ENCODE results near the gene C4BPA. TPM values are rescaled to one million over a fixed set of nuclear protein-coding genes. Genes with fewer than 3 reads are reported as not detected.

C4BPA gene
- polyA plus RNA-seq, 6 donors from 2014 or later = not detected

DNA sequence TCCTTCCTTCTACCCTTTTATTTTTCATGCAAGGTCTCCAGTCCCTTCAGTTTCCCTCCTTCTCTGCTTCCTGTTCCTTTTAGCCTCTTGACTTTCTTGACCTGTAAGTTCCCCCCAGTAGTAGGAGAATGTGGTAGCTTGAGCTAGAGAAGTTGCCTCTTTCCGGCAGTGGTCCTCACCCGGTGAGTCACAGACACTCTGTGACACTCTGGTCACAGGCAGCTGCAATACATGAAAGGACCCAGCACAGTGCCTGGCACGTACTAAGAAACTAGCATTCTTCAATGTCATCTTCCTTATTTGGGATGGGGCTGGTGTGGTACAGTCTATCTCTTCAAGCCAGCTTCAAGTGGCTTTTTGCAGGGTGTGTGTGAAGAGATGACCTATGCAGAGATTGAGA lies 35.0 kb upstream of the C4BPA start:
- Mint-ChIP-seq H3K4me1 (peaks cover 18 to 31% (median 24%) of the 10 kb centered on the region in 3 donors), H3K27ac (peak overlapping the region in 2 of 6 donors; percentile 4 to 13), H3K27me3 (no peaks in the 10 kb centered on the region), H3K4me3 (peak overlapping the region in 2 of 8 donors; percentile 20 to 51), H3K36me3 (peaks cover 13 to 15% of the 10 kb centered on the region in 2 donors), H3K9me3 (no peaks in the 10 kb centered on the region)
- DNase-seq = no peak
- ATAC-seq (ENCODE audit: low read depth in 2 of 2) = no peak

DNA sequence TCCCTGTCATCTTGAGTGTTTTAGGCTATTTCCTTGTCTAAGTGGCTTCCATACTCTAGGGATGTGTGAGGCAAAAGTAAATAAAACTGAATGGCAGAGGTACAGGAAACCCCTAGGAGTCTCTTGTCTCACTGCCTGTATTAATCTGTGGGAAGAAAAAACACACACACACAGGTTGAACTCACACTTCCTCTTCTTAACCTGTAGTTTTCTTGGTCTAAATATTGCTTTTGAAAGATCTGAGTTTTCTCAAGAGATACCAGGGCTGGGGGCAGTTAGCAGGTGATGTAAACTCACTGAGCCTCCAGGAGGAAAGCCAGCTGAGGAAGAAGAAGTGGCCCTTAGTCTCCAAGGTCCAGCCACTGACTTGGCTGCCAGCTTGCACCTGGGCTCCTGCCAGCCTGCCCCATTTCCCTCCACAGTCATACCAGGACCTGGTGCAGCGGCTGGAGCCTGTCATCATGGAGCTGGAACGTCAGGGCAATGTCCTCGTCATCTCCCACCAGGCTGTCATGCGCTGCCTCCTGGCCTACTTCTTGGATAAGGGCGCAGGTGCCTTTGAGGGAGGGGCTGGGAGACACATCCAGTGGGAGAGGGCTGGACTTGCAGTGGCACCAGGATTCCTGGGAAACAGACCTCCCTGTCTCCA lies 34.1 kb upstream of the C4BPA start:
- no peak for DNase-seq
- Mint-ChIP-seq H3K9me3 (no peaks in the 10 kb centered on the region), H3K4me3 (peak overlapping the region in 5 of 8 donors; percentile 3 to 49 (median 26)), H3K27me3 (no peaks in the 10 kb centered on the region), H3K36me3 (peaks cover 13 to 15% of the 10 kb centered on the region in 2 donors), H3K4me1 (peaks cover 18 to 31% (median 24%) of the 10 kb centered on the region in 3 donors), H3K27ac (peak overlapping the region in 5 of 6 donors; percentile 4 to 71 (median 38))
- peak; percentile 77 to 81 for ATAC-seq (ENCODE audit: low read depth in 2 of 2)

DNA sequence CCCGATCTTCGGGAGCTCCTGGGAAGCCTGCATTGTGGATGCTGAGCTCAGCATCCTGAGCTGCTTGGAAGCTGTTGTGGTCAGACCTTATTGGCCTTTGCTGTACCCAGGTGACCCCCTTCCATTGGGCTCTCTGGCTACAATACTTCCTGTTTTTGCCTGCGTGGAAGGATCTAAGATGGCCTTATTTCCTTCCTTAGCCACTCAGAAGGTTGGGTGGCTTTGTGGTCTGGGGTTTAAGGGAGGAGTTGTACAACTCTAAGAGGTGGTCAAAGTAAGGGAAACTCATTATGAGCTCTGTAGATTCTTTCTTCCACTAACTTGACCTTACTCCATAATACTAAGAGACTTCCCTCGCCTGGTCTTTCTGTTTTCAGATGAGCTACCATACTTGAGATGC lies 33.2 kb upstream of the C4BPA start:
- Mint-ChIP-seq H3K4me3 (peak overlapping the region in 3 of 8 donors; percentile 36 to 55 (median 49)), H3K4me1 (peaks cover 18 to 31% (median 24%) of the 10 kb centered on the region in 3 donors), H3K9me3 (no peaks in the 10 kb centered on the region), H3K27ac (peak overlapping the region in 4 of 6 donors; percentile 24 to 78 (median 68)), H3K27me3 (no peaks in the 10 kb centered on the region), H3K36me3 (peaks cover 13 to 15% of the 10 kb centered on the region in 2 donors)
- no peak for DNase-seq
- ATAC-seq (ENCODE audit: low read depth in 2 of 2) = peak; percentile 45 to 47

DNA sequence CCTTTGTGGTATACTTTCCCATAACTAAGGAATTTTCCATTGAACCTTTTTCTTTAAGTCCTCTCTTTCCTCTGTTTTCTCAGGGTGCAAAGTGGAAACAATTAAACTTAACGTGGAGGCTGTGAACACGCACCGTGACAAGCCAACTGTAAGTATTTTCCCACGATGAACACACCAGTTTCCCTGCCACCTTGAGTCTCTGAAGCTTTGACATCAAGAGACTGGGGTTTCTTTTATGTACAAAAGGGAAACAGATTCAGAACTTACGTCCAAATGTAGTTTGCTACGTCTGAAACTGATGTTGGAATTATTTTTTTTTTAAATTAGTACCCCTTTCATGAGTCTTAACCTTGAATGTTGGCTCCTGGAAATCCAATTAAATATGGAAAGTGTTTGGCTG lies 32.6 kb upstream of the C4BPA start:
- H3K27ac Mint-ChIP-seq = peak overlapping the region in 1 of 6 donors; percentile 45
- ATAC-seq (ENCODE audit: low read depth in 2 of 2) = no peak
- no peak for DNase-seq
- no peaks in the 10 kb centered on the region for H3K27me3 Mint-ChIP-seq
- H3K4me3 Mint-ChIP-seq = no peak overlapping the region
- no peaks in the 10 kb centered on the region for H3K9me3 Mint-ChIP-seq
- peaks cover 13 to 15% of the 10 kb centered on the region in 2 donors for H3K36me3 Mint-ChIP-seq
- H3K4me1 Mint-ChIP-seq = peaks cover 18 to 31% (median 24%) of the 10 kb centered on the region in 3 donors

DNA sequence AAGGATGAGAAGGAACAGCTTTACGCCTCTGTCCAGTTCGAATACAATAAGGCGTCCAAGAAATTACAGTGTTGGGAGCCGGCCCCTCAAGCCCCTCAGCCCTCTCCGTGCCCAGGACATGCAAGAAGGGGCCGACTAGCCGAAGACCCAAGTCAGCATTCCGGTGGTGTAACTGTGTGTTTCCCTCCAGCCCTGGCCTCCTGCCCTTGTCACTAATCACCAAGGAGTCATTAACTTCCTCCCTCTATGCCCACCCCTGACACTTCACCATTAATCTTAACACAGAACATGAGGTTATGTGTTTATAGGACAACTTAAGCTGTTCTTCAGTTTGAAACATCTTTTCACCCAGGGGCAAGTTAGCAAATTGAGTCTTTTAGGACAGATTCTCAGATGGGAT lies 31.8 kb upstream of the C4BPA start:
- Mint-ChIP-seq H3K27me3 (no peaks in the 10 kb centered on the region), H3K9me3 (no peaks in the 10 kb centered on the region), H3K36me3 (peaks cover 11 to 12% of the 10 kb centered on the region in 2 donors), H3K27ac (peak overlapping the region in 1 of 6 donors; percentile 43), H3K4me1 (peaks cover 18 to 31% (median 24%) of the 10 kb centered on the region in 3 donors), H3K4me3 (no peak overlapping the region)
- no peak for DNase-seq
- no peak for ATAC-seq (ENCODE audit: low read depth in 2 of 2)

DNA sequence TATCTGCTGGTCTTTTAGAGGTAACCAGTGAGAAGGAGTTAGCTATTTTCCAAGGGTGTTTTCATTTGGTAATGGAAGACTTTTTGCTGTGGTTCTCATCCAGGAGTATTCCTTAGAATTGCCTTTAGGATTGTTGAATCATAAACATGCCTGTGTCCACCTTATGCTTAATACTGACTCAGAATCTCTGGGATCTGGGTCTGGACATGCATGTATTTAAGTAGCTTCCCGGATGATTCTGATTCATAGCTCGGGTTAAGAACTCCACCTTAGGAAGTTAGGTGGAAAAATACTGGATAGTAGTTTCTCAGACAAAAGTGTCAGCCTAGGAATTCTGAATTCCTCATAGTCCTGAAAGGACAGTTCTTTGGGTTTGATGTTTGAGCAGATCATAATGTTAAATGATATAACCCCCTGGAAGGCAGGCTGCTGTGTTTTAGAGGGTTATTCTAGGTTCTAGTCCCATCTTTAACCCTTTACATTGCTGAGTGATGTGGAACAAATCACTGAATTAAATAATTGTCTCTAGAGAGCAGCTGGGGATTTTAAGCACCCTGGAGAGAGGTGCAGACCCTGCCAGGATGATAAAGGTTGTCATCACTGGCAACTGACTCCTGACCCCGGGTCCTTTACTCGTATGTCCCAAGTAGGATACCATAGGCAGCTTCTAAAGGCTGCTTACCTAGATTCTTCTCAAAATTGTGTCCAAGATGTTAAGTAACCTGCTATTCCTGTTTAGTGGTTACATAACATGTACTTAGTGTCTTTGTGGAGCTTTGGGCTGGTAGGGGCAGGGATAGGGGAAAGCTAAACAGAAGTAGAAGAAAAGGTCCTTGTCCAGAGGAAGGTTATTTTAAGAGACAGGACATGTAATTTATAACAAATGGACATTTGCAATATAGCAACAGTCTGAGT lies 29.9 kb upstream of the C4BPA start:
- Mint-ChIP-seq H3K36me3 (peaks cover 1 to 5% of the 10 kb centered on the region in 2 donors), H3K27me3 (no peaks in the 10 kb centered on the region)

DNA sequence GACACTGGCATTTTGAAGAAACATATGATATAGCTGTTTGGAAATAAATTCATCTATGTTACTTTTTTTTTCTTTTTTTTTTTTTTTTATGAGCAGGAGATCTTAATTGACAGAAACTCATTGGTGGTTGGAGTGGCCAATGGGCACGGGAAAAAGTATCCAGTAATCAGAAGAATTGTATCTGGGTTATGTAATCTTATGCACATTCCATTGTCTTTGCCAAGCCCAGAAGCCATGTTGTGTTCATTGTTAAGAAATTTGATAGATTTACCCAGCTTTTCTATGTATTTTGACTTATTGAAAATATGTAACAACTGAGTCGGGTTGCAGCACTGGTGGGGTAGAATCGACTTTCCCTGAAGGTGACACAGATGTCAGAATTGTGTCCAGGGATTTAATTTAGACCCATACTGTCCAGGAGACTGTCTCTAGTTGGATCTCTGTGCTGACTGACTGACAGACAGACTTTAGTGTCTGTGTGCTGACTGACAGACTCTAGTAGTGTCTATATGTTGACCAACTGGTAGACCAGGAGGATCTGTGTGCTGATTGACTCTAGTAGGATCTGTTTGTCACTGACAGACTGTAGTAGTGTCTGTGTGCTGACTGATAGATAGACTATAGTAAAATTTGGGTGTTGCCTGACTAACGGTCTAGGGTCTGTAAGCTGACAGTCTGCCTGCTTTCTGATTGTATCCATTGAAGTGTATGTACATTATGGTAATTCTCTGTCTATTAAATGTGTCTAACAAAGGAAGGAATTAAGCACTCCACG lies 27.7 kb upstream of the C4BPA start:
- Mint-ChIP-seq H3K4me1 (peaks cover 0 to 6% (median 0%) of the 10 kb centered on the region in 3 donors), H3K27ac (no peak overlapping the region), H3K27me3 (no peaks in the 10 kb centered on the region), H3K36me3 (peaks cover 0 to 2% of the 10 kb centered on the region in 2 donors), H3K4me3 (no peak overlapping the region), H3K9me3 (no peaks in the 10 kb centered on the region)
- ATAC-seq (ENCODE audit: low read depth in 2 of 2) (no peak), DNase-seq (no peak)

More for the DNA sequence above, 29.9 kb upstream of the C4BPA start:
- no peak overlapping the region for H3K4me3 Mint-ChIP-seq
- no peak for DNase-seq
- H3K9me3 Mint-ChIP-seq = no peaks in the 10 kb centered on the region
- no peak for ATAC-seq (ENCODE audit: low read depth in 2 of 2)
- H3K4me1 Mint-ChIP-seq = peaks cover 18 to 28% (median 20%) of the 10 kb centered on the region in 3 donors
- H3K27ac Mint-ChIP-seq = peak overlapping the region in 1 of 6 donors; percentile 28

DNA sequence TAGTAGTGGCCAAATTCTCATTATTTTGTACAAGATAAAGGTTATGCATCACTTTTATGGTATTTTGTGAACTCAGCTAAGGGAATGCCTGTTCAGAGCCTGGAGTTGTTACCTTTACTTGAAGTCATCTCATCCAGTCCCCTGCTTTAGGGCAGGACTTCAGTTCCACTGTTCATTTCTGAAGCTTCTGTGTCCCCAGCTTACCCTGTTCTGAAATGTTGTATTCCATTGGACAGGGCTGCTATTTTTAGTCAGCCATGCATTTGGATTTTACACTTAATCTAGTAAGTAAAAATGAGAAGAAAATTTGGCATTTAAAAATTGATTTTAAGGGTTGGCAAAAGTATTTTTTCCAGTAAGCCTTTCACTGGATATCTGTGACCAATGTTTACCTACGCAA lies 27.0 kb upstream of the C4BPA start:
- Mint-ChIP-seq H3K4me3 (no peak overlapping the region), H3K36me3 (peaks cover 0 to 4% of the 10 kb centered on the region in 2 donors), H3K27me3 (no peaks in the 10 kb centered on the region), H3K9me3 (no peaks in the 10 kb centered on the region), H3K27ac (no peak overlapping the region), H3K4me1 (peaks cover 0 to under 1% (median 0%) of the 10 kb centered on the region in 3 donors)
- DNase-seq = no peak
- ATAC-seq (ENCODE audit: low read depth in 2 of 2) = no peak

DNA sequence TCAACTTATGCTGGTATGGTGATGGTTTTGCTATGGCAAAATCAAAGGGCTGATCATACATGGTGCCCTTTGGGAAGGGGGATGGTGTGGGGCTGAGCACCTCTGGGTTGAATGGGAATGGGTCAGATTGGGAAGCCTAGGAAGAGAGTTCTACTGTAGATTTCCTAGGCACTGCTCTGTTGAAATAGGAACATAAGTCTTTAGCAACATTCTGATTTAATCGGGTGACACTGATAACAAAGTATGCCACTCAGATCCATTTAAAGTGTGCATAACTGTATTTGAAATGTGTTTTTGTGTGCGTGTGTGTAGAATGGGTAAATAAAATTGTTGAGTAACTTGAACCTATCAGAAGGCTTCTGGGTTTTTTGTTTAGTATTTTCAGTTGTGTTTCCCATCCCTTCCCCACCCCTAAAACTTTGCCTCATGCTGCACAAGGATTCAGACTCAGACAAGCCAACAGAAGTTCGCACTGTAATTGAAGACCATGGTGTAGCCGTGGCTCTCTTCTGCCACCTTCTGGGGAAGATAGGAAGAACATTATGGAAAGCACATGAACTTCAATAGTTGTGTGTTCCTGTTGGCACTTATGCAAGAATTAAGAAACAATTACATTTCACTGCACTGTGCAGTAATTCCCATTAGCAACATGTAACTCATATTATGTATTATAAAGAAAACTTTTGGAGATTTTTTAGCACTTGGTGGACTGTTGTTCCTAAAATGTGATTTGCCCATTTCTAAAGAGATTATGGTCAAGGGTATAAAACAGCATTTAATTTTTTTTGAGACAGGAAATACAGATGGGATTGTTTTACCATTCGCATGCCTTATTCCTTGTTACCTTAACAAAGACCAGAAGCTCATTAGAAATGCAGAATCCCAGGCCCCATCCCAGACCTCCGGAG lies 26.3 kb upstream of the C4BPA start:
- Mint-ChIP-seq H3K27ac (peak overlapping the region in 2 of 6 donors; percentile 26 to 33), H3K4me3 (no peak overlapping the region), H3K36me3 (peaks cover 0 to 4% of the 10 kb centered on the region in 2 donors), H3K9me3 (no peaks in the 10 kb centered on the region), H3K27me3 (no peaks in the 10 kb centered on the region), H3K4me1 (no peaks in the 10 kb centered on the region)
- DNase-seq (peak; percentile 66), ATAC-seq (ENCODE audit: low read depth in 2 of 2) (peak; percentile 76 to 92)

DNA sequence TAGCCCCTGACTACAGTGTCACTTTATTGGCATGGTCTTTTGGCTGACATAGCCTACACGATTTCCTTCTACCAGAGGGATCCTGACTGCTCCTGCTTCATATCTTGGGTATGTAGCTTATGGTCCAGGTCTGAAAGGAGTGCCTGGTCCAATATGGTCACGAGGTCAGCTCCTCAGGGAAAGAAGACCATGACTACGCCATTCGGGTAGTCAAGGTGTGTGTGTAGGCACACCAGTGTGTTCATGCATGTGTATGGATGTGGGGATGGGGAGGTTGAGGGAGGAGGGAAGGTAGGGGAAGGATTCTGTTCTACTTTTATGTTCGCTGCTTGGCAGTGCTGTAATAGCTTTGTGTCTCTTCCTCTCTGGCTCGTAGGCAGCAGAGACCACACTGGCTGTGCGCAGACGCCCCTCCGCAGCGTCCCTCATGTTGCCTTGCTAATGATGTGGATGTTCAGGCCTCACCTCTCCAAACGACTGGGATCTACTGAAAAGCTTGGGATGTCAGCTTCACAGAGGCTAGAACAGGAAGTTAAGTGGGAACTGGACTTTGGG lies 25.4 kb upstream of the C4BPA start:
- H3K4me3 Mint-ChIP-seq = no peak overlapping the region
- H3K4me1 Mint-ChIP-seq = no peaks in the 10 kb centered on the region
- H3K27me3 Mint-ChIP-seq = peaks cover 0 to 5% (median 0%) of the 10 kb centered on the region in 3 donors
- H3K27ac Mint-ChIP-seq = no peak overlapping the region
- H3K9me3 Mint-ChIP-seq = no peaks in the 10 kb centered on the region
- DNase-seq = no peak
- no peak for ATAC-seq (ENCODE audit: low read depth in 2 of 2)
- H3K36me3 Mint-ChIP-seq = peaks cover 0 to 4% of the 10 kb centered on the region in 2 donors

DNA sequence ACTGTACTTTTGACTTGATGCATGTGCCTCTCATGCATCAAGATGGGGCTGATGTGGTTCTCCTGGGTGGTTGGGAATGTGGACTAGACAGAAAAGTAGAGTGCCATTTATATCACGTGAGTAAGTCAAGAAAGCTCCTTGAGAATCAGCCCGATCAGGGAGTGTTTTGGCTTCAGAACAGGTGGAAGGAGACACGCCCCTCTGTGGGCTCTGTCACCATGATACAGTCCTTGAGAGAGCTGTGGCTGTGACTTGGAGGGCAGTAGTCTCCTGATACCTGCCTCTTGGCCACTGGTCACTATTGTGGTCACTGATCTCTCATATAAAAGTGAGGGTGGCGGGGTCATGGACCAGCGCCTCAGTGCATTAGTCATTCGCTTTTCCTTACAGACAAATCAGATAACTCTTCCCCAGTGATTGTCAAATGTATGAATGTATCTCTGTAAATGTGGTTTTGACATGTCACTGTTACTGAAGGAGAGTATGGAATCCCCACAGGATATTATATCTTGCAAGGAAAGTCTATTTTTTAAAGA lies 24.3 kb upstream of the C4BPA start:
- peaks cover 0 to 10% (median 0%) of the 10 kb centered on the region in 3 donors for H3K27me3 Mint-ChIP-seq
- ATAC-seq (ENCODE audit: low read depth in 2 of 2) (no peak), DNase-seq (no peak)
- H3K27ac Mint-ChIP-seq = no peak overlapping the region
- H3K9me3 Mint-ChIP-seq = no peaks in the 10 kb centered on the region
- H3K4me3 Mint-ChIP-seq = no peak overlapping the region
- H3K36me3 Mint-ChIP-seq = peaks cover 0 to 4% of the 10 kb centered on the region in 2 donors
- peaks cover 0 to 5% (median 5%) of the 10 kb centered on the region in 3 donors for H3K4me1 Mint-ChIP-seq

DNA sequence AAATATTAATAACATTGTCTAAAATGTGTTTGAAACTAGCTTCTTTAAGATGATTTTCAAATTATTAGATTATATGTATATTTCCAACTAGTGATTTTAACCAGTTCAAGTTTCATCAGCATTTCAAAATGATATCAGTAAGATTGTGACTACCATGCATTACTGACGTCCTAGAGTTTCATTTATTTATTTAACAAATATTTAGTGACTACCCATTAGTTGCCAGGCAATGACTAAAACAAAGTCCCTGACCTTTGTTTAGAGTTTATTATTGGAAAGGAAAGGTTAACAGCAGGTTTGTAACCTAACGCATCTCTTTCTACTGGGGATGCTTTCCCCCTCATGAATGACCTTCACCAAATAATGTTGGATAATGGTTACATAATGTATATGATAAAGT lies 22.9 kb upstream of the C4BPA start:
- H3K36me3 Mint-ChIP-seq = peaks cover 0 to 4% of the 10 kb centered on the region in 2 donors
- no peak overlapping the region for H3K4me3 Mint-ChIP-seq
- peaks cover 0 to 12% (median 11%) of the 10 kb centered on the region in 3 donors for H3K4me1 Mint-ChIP-seq
- peaks cover 0 to 10% (median 0%) of the 10 kb centered on the region in 3 donors for H3K27me3 Mint-ChIP-seq
- no peaks in the 10 kb centered on the region for H3K9me3 Mint-ChIP-seq
- no peak overlapping the region for H3K27ac Mint-ChIP-seq
- ATAC-seq (ENCODE audit: low read depth in 2 of 2) (no peak), DNase-seq (no peak)
